Esophagus squamous epithelium (tissue), 5 donors: ENCODE measurements around the gene OR5C1. TPM values are rescaled to one million over a fixed set of nuclear protein-coding genes. Genes with fewer than 3 reads are reported as not detected.

Source experiments
- DNase-seq: peaks from one replicate; lab custom pipeline; 2025; lab: John Stamatoyannopoulos, UW
- H3K27ac ChIP-seq, 4 donors: fragments of 200-600 bp; sonication (generic); one replicate each; pipeline ENCODE4 v1.5.1; 2016 to 2019; ENCODE audit warnings: mild to moderate bottlenecking in 1 of 4
- H3K27me3 ChIP-seq, 4 donors: fragments of 200-600 bp; sonication (generic); 1 replicate in 3 of 4; 2 replicates in 1 of 4; pipeline versions ENCODE4 v1.5.1 to v1.6.0; 2017 to 2021; ENCODE audit warnings: antibody characterized with exemption in 1 of 4
- H3K36me3 ChIP-seq, 3 donors: fragments of 200-600 bp; sonication (generic); one replicate each; pipeline ENCODE4 v1.5.1; 2016 to 2019
- H3K4me1 ChIP-seq, 3 donors: fragments of 200-600 bp; sonication (generic); one replicate each; pipeline ENCODE4 v1.5.1; 2017 to 2019
- H3K4me3 ChIP-seq, 4 donors: fragments of 200-600 bp; sonication (generic); 1 replicate in 3 of 4; 2 replicates in 1 of 4; pipeline ENCODE4 v1.5.1; 2016 to 2019; ENCODE audit warnings: mild to moderate bottlenecking in 2 of 4, moderate library complexity in 1 of 4
- H3K9me3 ChIP-seq, 3 donors: fragments of 200-600 bp; sonication (generic); one replicate each; pipeline ENCODE4 v1.5.1; 2016 to 2019
- POLR2A ChIP-seq, 4 donors: fragments of 450-650 bp; IDR thresholded peaks; one replicate each; pipeline ENCODE4 v1.6.1; 2017; ENCODE audit warnings: antibody characterized with exemption in 4 of 4, mild to moderate bottlenecking in 4 of 4, moderate library complexity in 3 of 4
- WGBS, 2 donors: methylation state at CpG; one replicate each; pipeline ENCODE4 v1.1.5; 2018; 5-methylcytosine and 5-hydroxymethylcytosine counted together
- intact Hi-C: fragments of 100-400 bp; cut with DNase I; formaldehyde crosslinking; loops from one replicate; pipeline ENCODE4 v1.15.0; 2022
- total RNA-seq, 4 donors: library from RNA; depleted of rRNA; stranded (reverse); fragments of >200 nt; gene quantifications; one replicate each; pipeline ENCODE4 v1.1.0, GENCODE V29; 2016
- TF ChIP-seq, protein P1 (sequence below), 6 experiments: fragments of 450-650 bp in 4 of 6; fragments of 200-600 bp in 2 of 6; sonication (generic) in 2 of 6; IDR thresholded peaks; one replicate each; pipeline ENCODE4 v1.5.1; 2016 to 2019; ENCODE audit warnings: antibody characterized with exemption in 6 of 6, mild to moderate bottlenecking in 4 of 6, moderate library complexity in 4 of 6
- donor health status: DM: yes; HTN: yes; CAD: no.

OR5C1 gene
- total RNA-seq = not detected

DNA sequence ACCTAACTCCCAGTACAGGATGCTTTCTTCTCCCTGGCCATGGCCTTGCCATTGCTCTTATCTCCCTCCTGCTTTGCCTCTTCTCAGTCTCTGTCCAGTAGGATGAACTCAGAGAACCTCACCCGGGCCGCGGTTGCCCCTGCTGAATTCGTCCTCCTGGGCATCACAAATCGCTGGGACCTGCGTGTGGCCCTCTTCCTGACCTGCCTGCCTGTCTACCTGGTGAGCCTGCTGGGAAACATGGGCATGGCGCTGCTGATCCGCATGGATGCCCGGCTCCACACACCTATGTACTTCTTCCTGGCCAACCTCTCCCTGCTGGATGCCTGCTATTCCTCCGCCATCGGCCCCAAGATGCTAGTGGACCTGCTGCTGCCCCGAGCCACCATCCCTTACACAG, at the start of gene OR5C1:
TSS of gene OR5C1 (plus strand) at position 103 of the 400 bp plus-strand sequence. CDS start at position 103, 0 bp downstream.
- no peaks in the 10 kb centered on the region for H3K36me3 ChIP-seq
- H3K4me3 ChIP-seq = no peak within 1 kb of the TSS
- H3K9me3 ChIP-seq = no peaks in the 10 kb centered on the region
- H3K27me3 ChIP-seq = no peaks in the 10 kb centered on the region
- H3K27ac ChIP-seq = no peak within 1 kb of the TSS
- intact Hi-C loops = no loop called here
- DNase-seq = no peak
- TF ChIP-seq, protein P1, sequence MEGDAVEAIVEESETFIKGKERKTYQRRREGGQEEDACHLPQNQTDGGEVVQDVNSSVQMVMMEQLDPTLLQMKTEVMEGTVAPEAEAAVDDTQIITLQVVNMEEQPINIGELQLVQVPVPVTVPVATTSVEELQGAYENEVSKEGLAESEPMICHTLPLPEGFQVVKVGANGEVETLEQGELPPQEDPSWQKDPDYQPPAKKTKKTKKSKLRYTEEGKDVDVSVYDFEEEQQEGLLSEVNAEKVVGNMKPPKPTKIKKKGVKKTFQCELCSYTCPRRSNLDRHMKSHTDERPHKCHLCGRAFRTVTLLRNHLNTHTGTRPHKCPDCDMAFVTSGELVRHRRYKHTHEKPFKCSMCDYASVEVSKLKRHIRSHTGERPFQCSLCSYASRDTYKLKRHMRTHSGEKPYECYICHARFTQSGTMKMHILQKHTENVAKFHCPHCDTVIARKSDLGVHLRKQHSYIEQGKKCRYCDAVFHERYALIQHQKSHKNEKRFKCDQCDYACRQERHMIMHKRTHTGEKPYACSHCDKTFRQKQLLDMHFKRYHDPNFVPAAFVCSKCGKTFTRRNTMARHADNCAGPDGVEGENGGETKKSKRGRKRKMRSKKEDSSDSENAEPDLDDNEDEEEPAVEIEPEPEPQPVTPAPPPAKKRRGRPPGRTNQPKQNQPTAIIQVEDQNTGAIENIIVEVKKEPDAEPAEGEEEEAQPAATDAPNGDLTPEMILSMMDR (IDR thresholded peaks at IDR 0.05) = no peak
- TF ChIP-seq POLR2A (IDR thresholded peaks at IDR 0.05) = no peak
- WGBS, 2 donors = 88 to 89% methylated on average over 9 to 11 of the region's 12 CpGs
- no peaks in the 10 kb centered on the region for H3K4me1 ChIP-seq

DNA sequence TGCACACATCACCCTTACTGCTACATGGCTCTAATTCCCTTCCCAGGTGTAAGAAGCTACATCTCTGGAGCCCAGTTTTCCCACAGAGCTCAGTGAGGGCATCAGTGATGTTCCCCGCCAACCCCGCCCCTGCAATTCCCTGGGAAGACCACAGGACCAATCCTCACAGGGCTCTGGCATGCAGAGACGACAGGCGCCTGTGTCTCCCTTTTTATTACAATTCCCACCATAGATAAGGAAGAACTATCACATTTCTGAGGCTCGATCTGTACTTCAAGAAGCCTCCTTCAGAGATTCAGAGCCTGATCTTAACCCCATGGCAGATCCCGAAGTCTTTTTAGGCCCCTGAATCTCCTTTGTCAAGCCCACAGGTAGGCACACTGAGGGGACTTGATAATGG, 46.7 kb upstream of the OR5C1 start, which contains the start of gene OR1L6:
TSS of gene OR1L6 (plus strand) at position 301 of the 400 bp plus-strand sequence. CDS start 7,545 bp downstream, outside the sequence.
- intact Hi-C loops = no loop called here
- Histone ChIP-seq H3K4me3 (no peak within 1 kb of the TSS), H3K4me1 (no peaks in the 10 kb centered on the region), H3K36me3 (no peaks in the 10 kb centered on the region), H3K9me3 (no peaks in the 10 kb centered on the region), H3K27ac (no peak within 1 kb of the TSS), H3K27me3 (no peaks in the 10 kb centered on the region)
- WGBS, 2 donors = 71% methylated on average over 6 of the region's 6 CpGs
- TF ChIP-seq POLR2A (IDR thresholded peaks at IDR 0.05) = no peak
- TF ChIP-seq, protein P1 (IDR thresholded peaks at IDR 0.05) = no peak
- no peak for DNase-seq

DNA sequence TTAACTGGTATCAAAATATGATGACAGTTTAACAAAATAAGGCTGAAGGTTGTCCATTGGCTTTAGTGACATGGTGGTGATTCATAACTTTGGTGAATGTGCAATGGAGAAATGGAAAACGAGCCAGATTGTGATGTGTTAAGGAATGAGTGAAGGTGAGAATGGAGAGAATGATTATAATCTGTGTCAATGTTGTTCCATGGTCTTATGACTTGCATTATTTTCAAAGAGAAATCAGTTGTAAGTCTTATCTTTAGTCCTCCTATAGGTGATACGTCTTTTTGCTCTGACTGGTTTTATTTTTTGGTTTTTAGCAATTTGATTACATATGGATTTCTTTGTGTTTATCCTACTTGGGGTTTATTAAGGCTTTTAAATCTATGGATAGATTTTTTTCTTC, 33.9 kb upstream of the OR5C1 start:
- H3K9me3 ChIP-seq = peaks cover 0 to 7% (median 0%) of the 10 kb centered on the region in 3 donors
- WGBS, 2 donors = 30 to 33% methylated on average over 2 of the region's 2 CpGs
- H3K4me3 ChIP-seq = no peak overlapping the region
- no peaks in the 10 kb centered on the region for H3K4me1 ChIP-seq
- intact Hi-C loops = no loop called here
- H3K27ac ChIP-seq = no peak overlapping the region
- no peaks in the 10 kb centered on the region for H3K36me3 ChIP-seq
- TF ChIP-seq, protein P1 (IDR thresholded peaks at IDR 0.05) = no peak
- TF ChIP-seq POLR2A (IDR thresholded peaks at IDR 0.05) = no peak
- DNase-seq = no peak
- no peaks in the 10 kb centered on the region for H3K27me3 ChIP-seq

DNA sequence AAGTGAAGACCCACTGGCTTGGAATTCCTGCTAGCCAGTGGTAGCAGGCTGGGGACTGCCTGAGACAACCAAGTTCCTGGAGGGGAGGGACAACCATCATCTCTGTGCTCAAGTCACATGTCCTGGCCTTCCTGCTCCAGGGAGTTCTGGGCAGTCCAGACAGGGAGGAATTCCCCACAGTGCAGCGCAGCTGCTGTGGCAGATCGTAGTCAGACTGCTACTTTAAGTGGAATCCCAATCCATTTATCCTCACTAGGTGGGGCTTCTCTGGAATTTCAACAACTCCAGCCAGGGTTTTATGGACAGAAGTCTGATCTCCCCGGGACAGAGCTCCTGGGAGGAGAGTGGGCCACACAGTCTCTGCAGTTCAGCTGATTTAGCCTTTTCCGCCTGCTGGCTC, 20.9 kb upstream of the OR5C1 start:
- no peak for DNase-seq
- intact Hi-C loops = no loop called here
- H3K27me3 ChIP-seq = no peaks in the 10 kb centered on the region
- 80% methylated on average over 1 of the region's 4 CpGs; no CpG with 5 or more reads in 1 of the 2 donors for WGBS, 2 donors
- H3K4me3 ChIP-seq = no peak overlapping the region
- peaks cover 0 to 21% (median 3%) of the 10 kb centered on the region in 3 donors for H3K9me3 ChIP-seq
- H3K4me1 ChIP-seq = no peaks in the 10 kb centered on the region
- TF ChIP-seq, protein P1 (IDR thresholded peaks at IDR 0.05) = no peak
- TF ChIP-seq POLR2A (IDR thresholded peaks at IDR 0.05) = no peak
- no peak overlapping the region for H3K27ac ChIP-seq
- H3K36me3 ChIP-seq = no peaks in the 10 kb centered on the region

DNA sequence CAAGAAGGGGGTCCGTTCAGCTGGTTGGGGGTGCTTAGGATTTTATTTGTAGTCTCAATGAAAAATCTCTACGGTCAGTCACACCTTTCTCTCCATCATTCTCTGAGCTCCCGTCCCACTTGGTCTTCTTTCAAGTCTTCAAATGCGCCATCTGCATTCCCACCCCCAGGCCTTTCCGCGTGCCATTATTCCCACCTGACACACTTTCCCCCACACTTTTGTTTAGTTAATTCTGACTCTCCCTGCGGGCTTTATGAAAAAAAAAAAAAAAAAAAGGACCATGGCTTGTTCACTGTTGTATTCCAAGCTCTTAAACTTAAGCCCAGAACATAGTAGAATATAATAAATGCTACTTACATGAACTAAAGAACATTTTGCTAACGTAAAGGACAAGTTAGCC, 11.7 kb upstream of the OR5C1 start:
- no peaks in the 10 kb centered on the region for H3K36me3 ChIP-seq
- no peak for TF ChIP-seq POLR2A (IDR thresholded peaks at IDR 0.05)
- TF ChIP-seq, protein P1 (IDR thresholded peaks at IDR 0.05) = no peak
- H3K4me3 ChIP-seq = no peak overlapping the region
- no peaks in the 10 kb centered on the region for H3K9me3 ChIP-seq
- H3K27ac ChIP-seq = no peak overlapping the region
- no peaks in the 10 kb centered on the region for H3K4me1 ChIP-seq
- H3K27me3 ChIP-seq = no peaks in the 10 kb centered on the region
- 72 to 76% methylated on average over 8 of the region's 8 CpGs for WGBS, 2 donors
- DNase-seq = no peak
- intact Hi-C loops = no loop called here
